ENCODE data around the gene BMPR1A. TPM values are rescaled to one million over a fixed set of nuclear protein-coding genes. Genes with fewer than 3 reads are reported as not detected.

Gene BMPR1A
- total and polyA plus RNA-seq, 4 donors, result 3.8 to 66.2 (median 19.7) TPM

- no peak for ATAC-seq (ENCODE audit: insufficient read depth, low FRiP score)
Measured at GRCh38 chr10:86968271-86968993, 212.0 kb downstream of the BMPR1A start, which contains the start of gene ADIRF. Gene ADIRF (plus strand): TSS chr10:86968482. CDS start chr10:86968545, 63 bp downstream.

GRCh38 chr10:86968994-86969355 lies 212.6 kb downstream of the BMPR1A start:
- WGBS, 2 donors, result 43 to 52% methylated on average over 9 of the region's 9 CpGs
- ATAC-seq (ENCODE audit: insufficient read depth, low FRiP score) (no peak), DNase-seq (no peak)
- Histone ChIP-seq H3K9me3 (ENCODE audit: control insufficient read depth in 4 of 4, insufficient read depth in 3 of 4, low read length in 3 of 4) (no peaks in the 10 kb centered on the region), H3K27ac (ENCODE audit: low read depth in 1 of 2, low read length in 1 of 2) (peak overlapping the region; percentile 45 to 98), H3K4me3 (peak overlapping the region; percentile 74), H3K4me1 (ENCODE audit: control insufficient read depth in 5 of 5, insufficient read depth in 5 of 5, low read length in 5 of 5) (peaks cover 0 to 51% (median 32%) of the 10 kb centered on the region in 5 donors), H3K27me3 (ENCODE audit: control insufficient read depth in 3 of 3, insufficient read depth in 3 of 3, low read length in 2 of 3) (peaks cover 0 to 13% (median 6%) of the 10 kb centered on the region in 3 donors), H3K9ac (ENCODE audit: insufficient read depth in 1 of 2, low read length in 2 of 2) (peak overlapping the region in 1 of 2 donors; percentile 23), H3K36me3 (ENCODE audit: control insufficient read depth in 4 of 4, insufficient read depth in 4 of 4, low read length in 4 of 4) (no peaks in the 10 kb centered on the region)
- no peak for TF ChIP-seq CTCF (IDR thresholded peaks at IDR 0.05; ENCODE audit: control extremely low read depth, extremely low read depth)

More at GRCh38 chr10:86968271-86968993, 212.0 kb downstream of the BMPR1A start, which contains the start of gene ADIRF:
- H3K4me1 ChIP-seq (ENCODE audit: control insufficient read depth in 5 of 5, insufficient read depth in 5 of 5, low read length in 5 of 5), result peaks cover 0 to 51% (median 32%) of the 10 kb centered on the region in 5 donors
- WGBS, 2 donors, result 13 to 14% methylated on average over 52 to 59 of the region's 59 CpGs
- H3K27me3 ChIP-seq (ENCODE audit: control insufficient read depth in 3 of 3, insufficient read depth in 3 of 3, low read length in 2 of 3), result peaks cover 0 to 13% (median 6%) of the 10 kb centered on the region in 3 donors
- TF ChIP-seq CTCF (IDR thresholded peaks at IDR 0.05; ENCODE audit: control extremely low read depth, extremely low read depth), result no peak
- H3K36me3 ChIP-seq (ENCODE audit: control insufficient read depth in 4 of 4, insufficient read depth in 4 of 4, low read length in 4 of 4), result no peaks in the 10 kb centered on the region
- peak within 1 kb of the TSS; percentile 74 for H3K4me3 ChIP-seq
- no peaks in the 10 kb centered on the region for H3K9me3 ChIP-seq (ENCODE audit: control insufficient read depth in 4 of 4, insufficient read depth in 3 of 4, low read length in 3 of 4)
- no peak for DNase-seq
- H3K27ac ChIP-seq (ENCODE audit: low read depth in 1 of 2, low read length in 1 of 2), result peak within 1 kb of the TSS; percentile 45 to 98
- peak within 1 kb of the TSS in 1 of 2 donors; percentile 49 for H3K9ac ChIP-seq (ENCODE audit: insufficient read depth in 1 of 2, low read length in 2 of 2)

- 37 to 64% methylated on average over 7 to 8 of the region's 8 CpGs for WGBS, 2 donors
- H3K36me3 ChIP-seq (ENCODE audit: control insufficient read depth in 4 of 4, insufficient read depth in 4 of 4, low read length in 4 of 4), result no peaks in the 10 kb centered on the region
- H3K4me3 ChIP-seq, result peak overlapping the region; percentile 74
- H3K4me1 ChIP-seq (ENCODE audit: control insufficient read depth in 5 of 5, insufficient read depth in 5 of 5, low read length in 5 of 5), result peaks cover 0 to 51% (median 35%) of the 10 kb centered on the region in 5 donors
- peak overlapping the region; percentile 17 to 98 for H3K27ac ChIP-seq (ENCODE audit: low read depth in 1 of 2, low read length in 1 of 2)
- ATAC-seq (ENCODE audit: insufficient read depth, low FRiP score) (no peak), DNase-seq (peak; percentile 57 to 78 (median 73))
- H3K27me3 ChIP-seq (ENCODE audit: control insufficient read depth in 3 of 3, insufficient read depth in 3 of 3, low read length in 2 of 3), result peaks cover 0 to 13% (median 6%) of the 10 kb centered on the region in 3 donors
- H3K9ac ChIP-seq (ENCODE audit: insufficient read depth in 1 of 2, low read length in 2 of 2), result no peak overlapping the region
- no peak for TF ChIP-seq CTCF (IDR thresholded peaks at IDR 0.05; ENCODE audit: control extremely low read depth, extremely low read depth)
- H3K9me3 ChIP-seq (ENCODE audit: control insufficient read depth in 4 of 4, insufficient read depth in 3 of 4, low read length in 3 of 4), result no peaks in the 10 kb centered on the region
Measured at GRCh38 chr10:86969421-86970041, 213.1 kb downstream of the BMPR1A start.
